ENCODE measurements around the gene LDLRAD4. TPM values are rescaled to one million over a fixed set of nuclear protein-coding genes. Genes with fewer than 3 reads are reported as not detected.

LDLRAD4 gene
- total and polyA plus RNA-seq, 2 experiments from 2014 or later = 0.73 to 1.9 TPM

GRCh38 chr18:13513021-13513420 is 294.5 kb downstream of the LDLRAD4 start:
- Histone ChIP-seq H2AFZ (no peak overlapping the region), H3K4me3 (no peak overlapping the region), H3K4me2 (no peak overlapping the region), H3K79me2 (replicated peaks; ENCODE audit: insufficient read depth) (no peaks in the 10 kb centered on the region), H3K4me1 (ENCODE audit: insufficient read depth) (no peaks in the 10 kb centered on the region), H3K27ac (ENCODE audit: low read depth) (no peak overlapping the region), H4K20me1 (replicated peaks; ENCODE audit: insufficient read depth) (no peaks in the 10 kb centered on the region), H3K9me2 (ENCODE audit: insufficient read depth) (no peaks in the 10 kb centered on the region), H3K27me3 (ENCODE audit: insufficient read depth) (no peaks in the 10 kb centered on the region), H3K36me3 (ENCODE audit: insufficient read depth) (no peaks in the 10 kb centered on the region), H3F3A (replicated peaks; ENCODE audit: low read depth) (no peaks in the 10 kb centered on the region)
- peaks cover 3% of the 10 kb centered on the region for H3K27me3 Mint-ChIP-seq (ENCODE audit: insufficient read depth, low read depth, poor library complexity)
- DNase-seq (ENCODE audit: low spot score) = no peak
- peaks cover 2% of the 10 kb centered on the region; the same call in 1 of the 3 replicates for H3K9me3 Mint-ChIP-seq
- H3K36me3 Mint-ChIP-seq (ENCODE audit: low read depth) = no peaks in the 10 kb centered on the region
- no peak overlapping the region for H3K4me3 Mint-ChIP-seq
- no peak overlapping the region for H3K27ac Mint-ChIP-seq
- TF ChIP-seq ETS1 (IDR thresholded peaks at IDR 0.05) = no peak
- TF ChIP-seq NANOG (IDR thresholded peaks at IDR 0.05; ENCODE audit: borderline replicate concordance) = no peak
- TF ChIP-seq POLR2AphosphoS5 (IDR thresholded peaks at IDR 0.05; ENCODE audit: low read depth) = no peak
- TF ChIP-seq ZNF331 (CRISPR knock-in tag; IDR thresholded peaks at IDR 0.05; ENCODE audit: low read depth) = no peak
- TF ChIP-seq ZNF114 (CRISPR knock-in tag; IDR thresholded peaks at IDR 0.05) = no peak
- no peak for TF ChIP-seq CREB1 (CRISPR knock-in tag; IDR thresholded peaks at IDR 0.05; ENCODE audit: low read depth)
- TF ChIP-seq EZH2phosphoT487 (IDR thresholded peaks at IDR 0.05; ENCODE audit: unreplicated experiment) = no peak
- no peak for TF ChIP-seq CTCF (conservative IDR thresholded peaks at IDR 0.05; ENCODE audit: low read depth in 2 of 2)
- no peak for TF ChIP-seq JUNB (IDR thresholded peaks at IDR 0.05; ENCODE audit: unreplicated experiment)
- no peak for TF ChIP-seq STAT1 (IDR thresholded peaks at IDR 0.05; ENCODE audit: unreplicated experiment)
- TF ChIP-seq, protein P1, sequence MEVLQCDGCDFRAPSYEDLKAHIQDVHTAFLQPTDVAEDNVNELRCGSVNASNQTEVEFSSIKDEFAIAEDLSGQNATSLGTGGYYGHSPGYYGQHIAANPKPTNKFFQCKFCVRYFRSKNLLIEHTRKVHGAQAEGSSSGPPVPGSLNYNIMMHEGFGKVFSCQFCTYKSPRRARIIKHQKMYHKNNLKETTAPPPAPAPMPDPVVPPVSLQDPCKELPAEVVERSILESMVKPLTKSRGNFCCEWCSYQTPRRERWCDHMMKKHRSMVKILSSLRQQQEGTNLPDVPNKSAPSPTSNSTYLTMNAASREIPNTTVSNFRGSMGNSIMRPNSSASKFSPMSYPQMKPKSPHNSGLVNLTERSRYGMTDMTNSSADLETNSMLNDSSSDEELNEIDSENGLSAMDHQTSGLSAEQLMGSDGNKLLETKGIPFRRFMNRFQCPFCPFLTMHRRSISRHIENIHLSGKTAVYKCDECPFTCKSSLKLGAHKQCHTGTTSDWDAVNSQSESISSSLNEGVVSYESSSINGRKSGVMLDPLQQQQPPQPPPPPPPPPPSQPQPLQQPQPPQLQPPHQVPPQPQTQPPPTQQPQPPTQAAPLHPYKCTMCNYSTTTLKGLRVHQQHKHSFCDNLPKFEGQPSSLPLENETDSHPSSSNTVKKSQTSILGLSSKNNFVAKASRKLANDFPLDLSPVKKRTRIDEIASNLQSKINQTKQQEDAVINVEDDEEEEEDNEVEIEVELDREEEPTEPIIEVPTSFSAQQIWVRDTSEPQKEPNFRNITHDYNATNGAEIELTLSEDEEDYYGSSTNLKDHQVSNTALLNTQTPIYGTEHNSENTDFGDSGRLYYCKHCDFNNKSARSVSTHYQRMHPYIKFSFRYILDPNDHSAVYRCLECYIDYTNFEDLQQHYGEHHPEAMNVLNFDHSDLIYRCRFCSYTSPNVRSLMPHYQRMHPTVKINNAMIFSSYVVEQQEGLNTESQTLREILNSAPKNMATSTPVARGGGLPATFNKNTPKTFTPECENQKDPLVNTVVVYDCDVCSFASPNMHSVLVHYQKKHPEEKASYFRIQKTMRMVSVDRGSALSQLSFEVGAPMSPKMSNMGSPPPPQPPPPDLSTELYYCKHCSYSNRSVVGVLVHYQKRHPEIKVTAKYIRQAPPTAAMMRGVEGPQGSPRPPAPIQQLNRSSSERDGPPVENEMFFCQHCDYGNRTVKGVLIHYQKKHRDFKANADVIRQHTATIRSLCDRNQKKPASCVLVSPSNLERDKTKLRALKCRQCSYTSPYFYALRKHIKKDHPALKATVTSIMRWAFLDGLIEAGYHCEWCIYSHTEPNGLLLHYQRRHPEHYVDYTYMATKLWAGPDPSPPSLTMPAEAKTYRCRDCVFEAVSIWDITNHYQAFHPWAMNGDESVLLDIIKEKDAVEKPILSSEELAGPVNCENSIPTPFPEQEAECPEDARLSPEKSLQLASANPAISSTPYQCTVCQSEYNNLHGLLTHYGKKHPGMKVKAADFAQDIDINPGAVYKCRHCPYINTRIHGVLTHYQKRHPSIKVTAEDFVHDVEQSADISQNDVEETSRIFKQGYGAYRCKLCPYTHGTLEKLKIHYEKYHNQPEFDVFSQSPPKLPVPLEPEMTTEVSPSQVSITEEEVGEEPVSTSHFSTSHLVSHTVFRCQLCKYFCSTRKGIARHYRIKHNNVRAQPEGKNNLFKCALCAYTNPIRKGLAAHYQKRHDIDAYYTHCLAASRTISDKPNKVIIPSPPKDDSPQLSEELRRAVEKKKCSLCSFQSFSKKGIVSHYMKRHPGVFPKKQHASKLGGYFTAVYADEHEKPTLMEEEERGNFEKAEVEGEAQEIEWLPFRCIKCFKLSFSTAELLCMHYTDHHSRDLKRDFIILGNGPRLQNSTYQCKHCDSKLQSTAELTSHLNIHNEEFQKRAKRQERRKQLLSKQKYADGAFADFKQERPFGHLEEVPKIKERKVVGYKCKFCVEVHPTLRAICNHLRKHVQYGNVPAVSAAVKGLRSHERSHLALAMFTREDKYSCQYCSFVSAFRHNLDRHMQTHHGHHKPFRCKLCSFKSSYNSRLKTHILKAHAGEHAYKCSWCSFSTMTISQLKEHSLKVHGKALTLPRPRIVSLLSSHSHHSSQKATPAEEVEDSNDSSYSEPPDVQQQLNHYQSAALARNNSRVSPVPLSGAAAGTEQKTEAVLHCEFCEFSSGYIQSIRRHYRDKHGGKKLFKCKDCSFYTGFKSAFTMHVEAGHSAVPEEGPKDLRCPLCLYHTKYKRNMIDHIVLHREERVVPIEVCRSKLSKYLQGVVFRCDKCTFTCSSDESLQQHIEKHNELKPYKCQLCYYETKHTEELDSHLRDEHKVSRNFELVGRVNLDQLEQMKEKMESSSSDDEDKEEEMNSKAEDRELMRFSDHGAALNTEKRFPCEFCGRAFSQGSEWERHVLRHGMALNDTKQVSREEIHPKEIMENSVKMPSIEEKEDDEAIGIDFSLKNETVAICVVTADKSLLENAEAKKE (CRISPR knock-in tag; IDR thresholded peaks at IDR 0.05) = no peak
- no peak for TF ChIP-seq EZH2 (IDR thresholded peaks at IDR 0.05; ENCODE audit: low read depth, unreplicated experiment)
- no peak for TF ChIP-seq REST (IDR thresholded peaks at IDR 0.05; ENCODE audit: unreplicated experiment)
- ATAC-seq = peak; percentile 50; the same call in 1 of the 3 replicates
- peaks cover 7% of the 10 kb centered on the region; the same call in 1 of the 3 replicates for H3K4me1 Mint-ChIP-seq

Data from GM23338 (cell line).